ENCODE measurements around the gene PFN4.
"Not testable (repeated sequence)": the region's sequence is repeated elsewhere in the genome, so short reads cannot be mapped to it uniquely, and the experiment has no call there.

The PFN4 gene

GRCh38 chr2:24111407-24111901 is 11.7 kb downstream of the PFN4 start:
- DNase-seq (ENCODE audit: low spot score), result no peak

- no peak for DNase-seq (ENCODE audit: low spot score)
These were observed 12.4 kb downstream of the PFN4 start for GRCh38 chr2:24110660-24111303.

- not testable (repeated sequence) for DNase-seq (ENCODE audit: low spot score)
These were observed 13.7 kb downstream of the PFN4 start for GRCh38 chr2:24109431-24109830.

GRCh38 chr2:24107336-24107735 is 15.8 kb downstream of the PFN4 start:
- no peak for DNase-seq (ENCODE audit: low spot score)

DNA sequence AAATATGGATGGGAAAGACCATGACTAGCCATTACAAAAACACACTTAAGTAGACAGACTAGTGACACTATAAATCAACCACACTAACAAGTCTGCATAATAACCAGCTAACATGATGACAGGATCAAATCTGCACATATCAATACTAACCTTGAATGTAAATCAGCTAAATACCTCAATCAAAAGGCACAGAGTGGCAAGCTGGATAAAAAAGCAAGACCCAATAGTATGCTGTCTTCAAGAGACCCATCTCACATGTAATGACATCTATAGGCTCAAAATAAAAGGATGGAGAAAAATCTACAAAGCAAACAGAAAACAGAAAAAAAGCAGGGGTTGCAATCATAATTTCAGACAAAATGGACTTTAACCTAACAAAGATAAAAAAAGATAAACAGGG is 16.3 kb downstream of the PFN4 start:
- no peak for DNase-seq (ENCODE audit: low spot score)

- no peak for DNase-seq (ENCODE audit: low spot score)
These were observed 17.3 kb downstream of the PFN4 start for GRCh38 chr2:24105816-24106215.

GRCh38 chr2:24104906-24105305 is 18.2 kb downstream of the PFN4 start:
- no peak for DNase-seq (ENCODE audit: low spot score)

GRCh38 chr2:24104110-24104650 is 19.0 kb downstream of the PFN4 start:
- DNase-seq (ENCODE audit: low spot score), result no peak

GRCh38 chr2:24102677-24103076 is 20.5 kb downstream of the PFN4 start:
- DNase-seq (ENCODE audit: low spot score), result no peak

- DNase-seq (ENCODE audit: low spot score), result no peak
These were observed 21.1 kb downstream of the PFN4 start for GRCh38 chr2:24101992-24102391.

GRCh38 chr2:24100732-24101131 is 22.4 kb downstream of the PFN4 start:
- DNase-seq (ENCODE audit: low spot score), result not testable (repeated sequence)

DNA sequence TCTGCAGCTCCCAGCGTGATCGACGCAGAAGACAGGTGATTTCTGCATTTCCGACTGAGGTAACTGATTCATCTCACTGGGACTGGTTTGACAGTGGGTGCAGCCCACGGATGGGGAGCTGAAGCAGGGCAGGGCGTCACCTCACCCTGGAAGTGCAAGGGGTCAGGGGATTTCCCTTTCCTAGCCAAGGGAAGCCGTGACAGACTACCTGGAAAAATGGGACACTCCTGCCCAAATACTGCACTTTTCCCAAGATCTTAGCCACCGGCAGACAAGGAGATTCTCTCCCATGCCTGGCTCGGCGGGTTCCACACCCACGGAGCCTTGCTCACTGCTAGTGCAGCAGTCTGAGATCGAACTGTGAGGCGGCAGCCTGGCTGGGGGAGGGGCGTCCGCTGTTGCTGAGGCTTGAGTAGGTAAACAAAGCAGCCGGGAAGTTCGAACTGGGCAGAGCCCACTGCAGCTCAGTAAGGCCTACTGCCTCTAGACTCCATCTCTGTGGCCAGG is 27.9 kb downstream of the PFN4 start:
- not testable (repeated sequence) for DNase-seq (ENCODE audit: low spot score)

DNA sequence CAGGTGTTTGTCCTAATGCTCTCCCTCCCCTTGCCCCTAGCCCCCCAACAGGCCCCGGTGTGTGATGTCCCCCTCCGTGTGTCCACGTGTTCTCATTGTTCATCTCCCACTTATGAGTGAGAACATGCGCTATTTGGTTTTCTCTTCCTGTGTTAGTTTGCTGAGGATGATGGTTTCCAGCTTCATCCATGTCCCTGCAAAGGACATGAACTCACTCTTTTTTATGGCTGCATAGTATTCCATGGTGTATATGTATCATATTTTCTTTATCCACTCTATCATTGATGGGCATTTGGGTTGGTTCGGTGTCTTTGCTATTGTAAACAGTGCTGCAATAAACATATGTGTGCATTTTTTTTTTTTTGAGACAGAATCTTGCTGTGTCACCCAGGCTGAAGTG is 29.9 kb downstream of the PFN4 start:
- DNase-seq (ENCODE audit: low spot score), result not testable (repeated sequence)

- DNase-seq (ENCODE audit: low spot score), result no peak
These were observed 34.2 kb downstream of the PFN4 start for GRCh38 chr2:24088821-24089359.

DNA sequence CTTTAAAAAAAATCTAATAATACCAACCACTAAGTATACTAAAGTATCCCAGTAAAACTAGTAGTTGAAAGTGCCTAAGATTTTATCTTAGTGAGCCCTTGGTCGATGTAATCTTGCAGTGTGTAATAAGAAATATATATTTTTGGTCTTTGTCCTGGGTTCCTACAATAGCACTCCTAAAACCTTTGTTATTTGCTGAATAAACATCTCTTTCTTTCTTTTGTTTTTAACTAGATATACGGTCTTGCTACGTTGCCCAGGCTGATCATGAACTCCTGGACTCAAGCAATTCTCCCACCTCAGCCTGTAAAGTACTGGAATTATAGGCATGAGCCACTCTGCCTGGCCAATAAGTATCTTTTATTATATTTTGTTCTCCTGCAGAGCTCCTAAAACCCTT is 36.1 kb downstream of the PFN4 start:
- no peak for DNase-seq (ENCODE audit: low spot score)

DNA sequence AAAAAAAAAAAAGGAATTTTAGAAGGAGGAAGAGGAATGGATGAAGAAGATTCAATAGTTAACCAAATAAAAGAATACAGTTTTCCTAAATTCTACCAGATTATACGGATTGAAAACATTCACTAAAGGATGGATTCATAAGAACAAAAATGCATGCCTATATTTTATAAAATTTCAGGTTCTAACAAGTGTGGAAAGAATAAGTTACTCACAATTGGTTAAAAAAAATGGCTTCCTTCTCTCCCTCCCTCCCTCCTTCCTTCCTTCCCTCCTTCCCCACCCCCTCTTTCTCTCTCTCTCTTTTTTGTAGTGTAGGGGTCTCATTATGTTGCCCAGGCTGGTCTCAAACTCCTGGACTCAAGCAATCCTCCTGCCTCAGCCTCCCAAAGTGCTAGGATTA is 36.9 kb downstream of the PFN4 start:
- no peak for DNase-seq (ENCODE audit: low spot score)

- DNase-seq (ENCODE audit: low spot score), result no peak
These were observed 38.0 kb downstream of the PFN4 start for GRCh38 chr2:24085200-24085489.

GRCh38 chr2:24084386-24085199 is 38.5 kb downstream of the PFN4 start, which contains the start of gene TP53I3:
Gene TP53I3, minus strand, starts transcription at chr2:24084834. Its CDS starts 508 bp downstream, at chr2:24084326.
- DNase-seq (ENCODE audit: low spot score), result peak; percentile 84

GRCh38 chr2:24083567-24084385 is 39.4 kb downstream of the PFN4 start:
- DNase-seq (ENCODE audit: low spot score), result peak; percentile 80

- no peak for DNase-seq (ENCODE audit: low spot score)
These were observed 40.2 kb downstream of the PFN4 start for GRCh38 chr2:24082787-24083566.

GRCh38 chr2:24080701-24081100 is 42.4 kb downstream of the PFN4 start:
- no peak for DNase-seq (ENCODE audit: low spot score)
